Colon (tissue), 2 donors: ENCODE measurements around the gene CACNG6.

Experiments used
- FAIRE-seq: peaks from 2 replicates; lab custom pipeline; 2012; peaks lifted over from hg19 to GRCh38; lab: Jason Lieb, UNC
- donor health status: control.
- donor health status: control.

Gene CACNG6

DNA sequence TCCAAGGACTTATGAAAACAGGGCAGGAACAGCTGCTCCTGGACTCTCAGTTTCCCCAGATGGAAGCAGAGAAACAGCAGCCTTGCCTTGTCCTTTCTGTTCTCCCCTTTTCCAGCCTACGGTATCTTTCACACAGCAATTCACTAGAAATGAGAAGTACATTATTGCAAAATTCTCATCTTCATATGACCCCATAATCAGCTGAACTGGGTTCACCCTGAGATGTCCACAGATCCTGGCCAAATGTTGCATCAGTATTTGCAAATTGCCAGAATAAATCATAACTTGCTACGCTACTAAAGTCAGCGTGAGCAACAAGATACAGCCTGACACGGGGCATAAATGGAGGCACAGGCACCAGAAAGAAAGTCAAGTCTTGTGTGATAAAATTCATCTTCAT lies 56.2 kb downstream of the CACNG6 start:
- FAIRE-seq, result no peak
